ENCODE results near the gene PRKAG2. TPM values are rescaled to one million over a fixed set of nuclear protein-coding genes. Genes with fewer than 3 reads are reported as not detected.

PRKAG2 gene
- total and polyA plus RNA-seq, 2 experiments from 2014 or later, result 9.1 to 14.9 TPM

- Histone ChIP-seq H3K4me2 (no peak overlapping the region), H3K4me3 (no peak overlapping the region), H2AFZ (no peak overlapping the region), H3K27ac (ENCODE audit: low read depth) (no peak overlapping the region), H3K27me3 (ENCODE audit: insufficient read depth) (no peaks in the 10 kb centered on the region), H3K79me2 (replicated peaks; ENCODE audit: insufficient read depth) (no peaks in the 10 kb centered on the region), H3K36me3 (ENCODE audit: insufficient read depth) (no peaks in the 10 kb centered on the region), H3F3A (replicated peaks; ENCODE audit: low read depth) (no peaks in the 10 kb centered on the region), H3K4me1 (ENCODE audit: insufficient read depth) (no peaks in the 10 kb centered on the region), H3K9me2 (ENCODE audit: insufficient read depth) (no peaks in the 10 kb centered on the region), H4K20me1 (replicated peaks; ENCODE audit: insufficient read depth) (no peaks in the 10 kb centered on the region)
- TF ChIP-seq EZH2phosphoT487 (IDR thresholded peaks at IDR 0.05; ENCODE audit: unreplicated experiment), result no peak
- no peak for TF ChIP-seq POLR2AphosphoS5 (IDR thresholded peaks at IDR 0.05; ENCODE audit: low read depth)
- TF ChIP-seq ZNF462 (CRISPR knock-in tag; IDR thresholded peaks at IDR 0.05), result no peak
- TF ChIP-seq CTCF (conservative IDR thresholded peaks at IDR 0.05; ENCODE audit: low read depth in 2 of 2), result no peak
- no peak for TF ChIP-seq ZNF331 (CRISPR knock-in tag; IDR thresholded peaks at IDR 0.05; ENCODE audit: low read depth)
- TF ChIP-seq STAT1 (IDR thresholded peaks at IDR 0.05; ENCODE audit: unreplicated experiment), result no peak
- TF ChIP-seq NANOG (IDR thresholded peaks at IDR 0.05; ENCODE audit: borderline replicate concordance), result no peak
- no peak for TF ChIP-seq CREB1 (CRISPR knock-in tag; IDR thresholded peaks at IDR 0.05; ENCODE audit: low read depth)
- no peak for TF ChIP-seq REST (IDR thresholded peaks at IDR 0.05; ENCODE audit: unreplicated experiment)
- TF ChIP-seq ZNF114 (CRISPR knock-in tag; IDR thresholded peaks at IDR 0.05), result no peak
- no peak for TF ChIP-seq ETS1 (IDR thresholded peaks at IDR 0.05)
- no peak for TF ChIP-seq EZH2 (IDR thresholded peaks at IDR 0.05; ENCODE audit: low read depth, unreplicated experiment)
- TF ChIP-seq JUNB (IDR thresholded peaks at IDR 0.05; ENCODE audit: unreplicated experiment), result no peak
- Mint-ChIP-seq H3K36me3 (ENCODE audit: low read depth) (no peaks in the 10 kb centered on the region), H3K27ac (no peak overlapping the region), H3K4me1 (no peaks in the 10 kb centered on the region; the same call in 2 of the 3 replicates), H3K27me3 (ENCODE audit: insufficient read depth, low read depth, poor library complexity) (peaks cover 6% of the 10 kb centered on the region), H3K4me3 (no peak overlapping the region), H3K9me3 (no peaks in the 10 kb centered on the region; the same call in 2 of the 3 replicates)
- ATAC-seq (no peak), DNase-seq (ENCODE audit: low spot score) (no peak)
Observed at GRCh38 chr7:151611041-151611440, 265.9 kb downstream of the PRKAG2 start.
